ENCODE data around the gene RSRP1.
"Not testable (repeated sequence)": the region's sequence is repeated elsewhere in the genome, so short reads cannot be mapped to it uniquely, and the experiment has no call there.

RSRP1 gene

GRCh38 chr1:25275648-25276047 is 28.4 kb upstream of the RSRP1 start:
- H3K27me3 ChIP-seq (ENCODE audit: control insufficient read depth, insufficient read depth, low read length); H3K4me1 ChIP-seq (ENCODE audit: control insufficient read depth, insufficient read depth, low read length); H3K9me3 ChIP-seq (ENCODE audit: control insufficient read depth, low read length); H3K36me3 ChIP-seq (ENCODE audit: control insufficient read depth, insufficient read depth, low read length); H3K4me3 ChIP-seq (ENCODE audit: low read length); H3K9ac ChIP-seq (ENCODE audit: low read length): not testable (repeated sequence)

GRCh38 chr1:25272238-25272637 is 25.0 kb upstream of the RSRP1 start, which contains the start of gene RHD:
TSS of gene RHD (plus strand) at chr1:25272509. CDS start at chr1:25272548, 39 bp downstream.
- H3K4me3 ChIP-seq (ENCODE audit: low read length); H3K27me3 ChIP-seq (ENCODE audit: control insufficient read depth, insufficient read depth, low read length): not testable (repeated sequence)

GRCh38 chr1:25268143-25268760 is 21.0 kb upstream of the RSRP1 start:
- peak overlapping the region; percentile 34 for H3K9ac ChIP-seq (ENCODE audit: low read length)
- not testable (repeated sequence) for H3K36me3 ChIP-seq (ENCODE audit: control insufficient read depth, insufficient read depth, low read length)

More at GRCh38 chr1:25272238-25272637, 25.0 kb upstream of the RSRP1 start, which contains the start of gene RHD:
- not testable (repeated sequence) for H3K4me1 ChIP-seq (ENCODE audit: control insufficient read depth, insufficient read depth, low read length); H3K9ac ChIP-seq (ENCODE audit: low read length); H3K9me3 ChIP-seq (ENCODE audit: control insufficient read depth, low read length); H3K36me3 ChIP-seq (ENCODE audit: control insufficient read depth, insufficient read depth, low read length)

GRCh38 chr1:25267288-25268142 is 20.3 kb upstream of the RSRP1 start:
- H3K27me3 ChIP-seq (ENCODE audit: control insufficient read depth, insufficient read depth, low read length); H3K4me1 ChIP-seq (ENCODE audit: control insufficient read depth, insufficient read depth, low read length); H3K36me3 ChIP-seq (ENCODE audit: control insufficient read depth, insufficient read depth, low read length); H3K9me3 ChIP-seq (ENCODE audit: control insufficient read depth, low read length): not testable (repeated sequence)
- Histone ChIP-seq H3K4me3 (ENCODE audit: low read length) (peak overlapping the region; percentile 19), H3K9ac (ENCODE audit: low read length) (peak overlapping the region; percentile 34)

More at GRCh38 chr1:25268143-25268760, 21.0 kb upstream of the RSRP1 start:
- not testable (repeated sequence) for H3K27me3 ChIP-seq (ENCODE audit: control insufficient read depth, insufficient read depth, low read length); H3K9me3 ChIP-seq (ENCODE audit: control insufficient read depth, low read length); H3K4me3 ChIP-seq (ENCODE audit: low read length); H3K4me1 ChIP-seq (ENCODE audit: control insufficient read depth, insufficient read depth, low read length)

GRCh38 chr1:25266554-25267287 is 19.5 kb upstream of the RSRP1 start:
- not testable (repeated sequence) for H3K4me3 ChIP-seq (ENCODE audit: low read length)

GRCh38 chr1:25260336-25260735 is 13.1 kb upstream of the RSRP1 start:
- not testable (repeated sequence) for H3K4me1 ChIP-seq (ENCODE audit: control insufficient read depth, insufficient read depth, low read length); H3K9me3 ChIP-seq (ENCODE audit: control insufficient read depth, low read length); H3K4me3 ChIP-seq (ENCODE audit: low read length); H3K27me3 ChIP-seq (ENCODE audit: control insufficient read depth, insufficient read depth, low read length); H3K36me3 ChIP-seq (ENCODE audit: control insufficient read depth, insufficient read depth, low read length); H3K9ac ChIP-seq (ENCODE audit: low read length)

More at GRCh38 chr1:25266554-25267287, 19.5 kb upstream of the RSRP1 start:
- not testable (repeated sequence) for H3K27me3 ChIP-seq (ENCODE audit: control insufficient read depth, insufficient read depth, low read length); H3K36me3 ChIP-seq (ENCODE audit: control insufficient read depth, insufficient read depth, low read length); H3K9me3 ChIP-seq (ENCODE audit: control insufficient read depth, low read length); H3K4me1 ChIP-seq (ENCODE audit: control insufficient read depth, insufficient read depth, low read length)
- peak overlapping the region; percentile 43 for H3K9ac ChIP-seq (ENCODE audit: low read length)

GRCh38 chr1:25259813-25260212 is 12.6 kb upstream of the RSRP1 start:
- H3K9me3 ChIP-seq (ENCODE audit: control insufficient read depth, low read length); H3K4me3 ChIP-seq (ENCODE audit: low read length); H3K36me3 ChIP-seq (ENCODE audit: control insufficient read depth, insufficient read depth, low read length); H3K4me1 ChIP-seq (ENCODE audit: control insufficient read depth, insufficient read depth, low read length); H3K27me3 ChIP-seq (ENCODE audit: control insufficient read depth, insufficient read depth, low read length); H3K9ac ChIP-seq (ENCODE audit: low read length): not testable (repeated sequence)

GRCh38 chr1:25257196-25257595 is 9.9 kb upstream of the RSRP1 start:
- Histone ChIP-seq H3K27me3 (ENCODE audit: control insufficient read depth, insufficient read depth, low read length) (no peaks in the 10 kb centered on the region), H3K36me3 (ENCODE audit: control insufficient read depth, insufficient read depth, low read length) (no peaks in the 10 kb centered on the region), H3K4me3 (ENCODE audit: low read length) (no peak overlapping the region), H3K9ac (ENCODE audit: low read length) (no peak overlapping the region), H3K9me3 (ENCODE audit: control insufficient read depth, low read length) (no peaks in the 10 kb centered on the region), H3K4me1 (ENCODE audit: control insufficient read depth, insufficient read depth, low read length) (no peaks in the 10 kb centered on the region)

- Histone ChIP-seq H3K9ac (ENCODE audit: low read length) (no peak overlapping the region), H3K4me3 (ENCODE audit: low read length) (no peak overlapping the region), H3K27me3 (ENCODE audit: control insufficient read depth, insufficient read depth, low read length) (no peaks in the 10 kb centered on the region), H3K4me1 (ENCODE audit: control insufficient read depth, insufficient read depth, low read length) (no peaks in the 10 kb centered on the region), H3K9me3 (ENCODE audit: control insufficient read depth, low read length) (no peaks in the 10 kb centered on the region), H3K36me3 (ENCODE audit: control insufficient read depth, insufficient read depth, low read length) (no peaks in the 10 kb centered on the region)
Observed at GRCh38 chr1:25256578-25256965, 9.3 kb upstream of the RSRP1 start.

GRCh38 chr1:25255706-25256577 is 8.7 kb upstream of the RSRP1 start:
- Histone ChIP-seq H3K27me3 (ENCODE audit: control insufficient read depth, insufficient read depth, low read length) (no peaks in the 10 kb centered on the region), H3K9me3 (ENCODE audit: control insufficient read depth, low read length) (no peaks in the 10 kb centered on the region), H3K4me1 (ENCODE audit: control insufficient read depth, insufficient read depth, low read length) (no peaks in the 10 kb centered on the region), H3K36me3 (ENCODE audit: control insufficient read depth, insufficient read depth, low read length) (no peaks in the 10 kb centered on the region), H3K4me3 (ENCODE audit: low read length) (no peak overlapping the region), H3K9ac (ENCODE audit: low read length) (no peak overlapping the region)

- Histone ChIP-seq H3K27me3 (ENCODE audit: control insufficient read depth, insufficient read depth, low read length) (no peaks in the 10 kb centered on the region), H3K4me1 (ENCODE audit: control insufficient read depth, insufficient read depth, low read length) (no peaks in the 10 kb centered on the region), H3K9me3 (ENCODE audit: control insufficient read depth, low read length) (no peaks in the 10 kb centered on the region), H3K36me3 (ENCODE audit: control insufficient read depth, insufficient read depth, low read length) (no peaks in the 10 kb centered on the region), H3K9ac (ENCODE audit: low read length) (no peak overlapping the region), H3K4me3 (ENCODE audit: low read length) (no peak overlapping the region)
Observed at GRCh38 chr1:25253911-25254310, 6.7 kb upstream of the RSRP1 start.
